Loucy (cell line): ENCODE data around the gene ST3GAL2.

Experiments used
- EZH2phosphoT487 ChIP-seq: fragments of 200-600 bp; IDR thresholded peaks from 2 replicates; pipeline ENCODE4 v1.6.1; 2018; ENCODE audit warnings: antibody characterized with exemption, mild to moderate bottlenecking, moderate library complexity, borderline replicate concordance
- TF ChIP-seq, protein P1 (sequence below): fragments of 200-600 bp; sonication (generic); conservative IDR thresholded peaks from 2 replicates; pipeline ENCODE4 v1.5.1; 2014; ENCODE audit warnings: mild to moderate bottlenecking, antibody characterized with exemption, low read length

- TF ChIP-seq, protein P1, sequence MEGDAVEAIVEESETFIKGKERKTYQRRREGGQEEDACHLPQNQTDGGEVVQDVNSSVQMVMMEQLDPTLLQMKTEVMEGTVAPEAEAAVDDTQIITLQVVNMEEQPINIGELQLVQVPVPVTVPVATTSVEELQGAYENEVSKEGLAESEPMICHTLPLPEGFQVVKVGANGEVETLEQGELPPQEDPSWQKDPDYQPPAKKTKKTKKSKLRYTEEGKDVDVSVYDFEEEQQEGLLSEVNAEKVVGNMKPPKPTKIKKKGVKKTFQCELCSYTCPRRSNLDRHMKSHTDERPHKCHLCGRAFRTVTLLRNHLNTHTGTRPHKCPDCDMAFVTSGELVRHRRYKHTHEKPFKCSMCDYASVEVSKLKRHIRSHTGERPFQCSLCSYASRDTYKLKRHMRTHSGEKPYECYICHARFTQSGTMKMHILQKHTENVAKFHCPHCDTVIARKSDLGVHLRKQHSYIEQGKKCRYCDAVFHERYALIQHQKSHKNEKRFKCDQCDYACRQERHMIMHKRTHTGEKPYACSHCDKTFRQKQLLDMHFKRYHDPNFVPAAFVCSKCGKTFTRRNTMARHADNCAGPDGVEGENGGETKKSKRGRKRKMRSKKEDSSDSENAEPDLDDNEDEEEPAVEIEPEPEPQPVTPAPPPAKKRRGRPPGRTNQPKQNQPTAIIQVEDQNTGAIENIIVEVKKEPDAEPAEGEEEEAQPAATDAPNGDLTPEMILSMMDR, result no peak
- TF ChIP-seq EZH2phosphoT487, result no peak
Measured at GRCh38 chr16:70466805-70467076, 27.8 kb upstream of the ST3GAL2 start.
